PFSK-1 (cell line): ENCODE results near the gene ADAM19.

Source experiments
- POLR2AphosphoS5 ChIP-seq: IDR thresholded peaks from 2 replicates; pipeline ENCODE4 v1.6.1; 2012; ENCODE audit warnings: low read depth, mild to moderate bottlenecking, control low read depth, low read length, moderate library complexity
- SIN3A ChIP-seq: IDR thresholded peaks from 2 replicates; pipeline ENCODE4 v1.6.1; 2012; ENCODE audit warnings: mild to moderate bottlenecking, low read length, moderate library complexity, borderline replicate concordance; ENCODE audit not compliant: insufficient read depth
- TF ChIP-seq, protein P1 (sequence below), 2 experiments: IDR thresholded peaks; 2 replicates each; pipeline versions ENCODE4 v1.6.1 to v1.8.0; 2011 to 2012; ENCODE audit warnings: low read depth in 2 of 2, low read length in 2 of 2, control low read depth in 1 of 2, inconsistent platforms in 1 of 2, mild to moderate bottlenecking in 1 of 2, moderate library complexity in 1 of 2; ENCODE audit not compliant: insufficient read depth in 1 of 2

GRCh38 chr5:157594675-157595459, 19.3 kb upstream of the ADAM19 start:
- TF ChIP-seq POLR2AphosphoS5 (no peak), SIN3A (no peak)
- TF ChIP-seq, protein P1, sequence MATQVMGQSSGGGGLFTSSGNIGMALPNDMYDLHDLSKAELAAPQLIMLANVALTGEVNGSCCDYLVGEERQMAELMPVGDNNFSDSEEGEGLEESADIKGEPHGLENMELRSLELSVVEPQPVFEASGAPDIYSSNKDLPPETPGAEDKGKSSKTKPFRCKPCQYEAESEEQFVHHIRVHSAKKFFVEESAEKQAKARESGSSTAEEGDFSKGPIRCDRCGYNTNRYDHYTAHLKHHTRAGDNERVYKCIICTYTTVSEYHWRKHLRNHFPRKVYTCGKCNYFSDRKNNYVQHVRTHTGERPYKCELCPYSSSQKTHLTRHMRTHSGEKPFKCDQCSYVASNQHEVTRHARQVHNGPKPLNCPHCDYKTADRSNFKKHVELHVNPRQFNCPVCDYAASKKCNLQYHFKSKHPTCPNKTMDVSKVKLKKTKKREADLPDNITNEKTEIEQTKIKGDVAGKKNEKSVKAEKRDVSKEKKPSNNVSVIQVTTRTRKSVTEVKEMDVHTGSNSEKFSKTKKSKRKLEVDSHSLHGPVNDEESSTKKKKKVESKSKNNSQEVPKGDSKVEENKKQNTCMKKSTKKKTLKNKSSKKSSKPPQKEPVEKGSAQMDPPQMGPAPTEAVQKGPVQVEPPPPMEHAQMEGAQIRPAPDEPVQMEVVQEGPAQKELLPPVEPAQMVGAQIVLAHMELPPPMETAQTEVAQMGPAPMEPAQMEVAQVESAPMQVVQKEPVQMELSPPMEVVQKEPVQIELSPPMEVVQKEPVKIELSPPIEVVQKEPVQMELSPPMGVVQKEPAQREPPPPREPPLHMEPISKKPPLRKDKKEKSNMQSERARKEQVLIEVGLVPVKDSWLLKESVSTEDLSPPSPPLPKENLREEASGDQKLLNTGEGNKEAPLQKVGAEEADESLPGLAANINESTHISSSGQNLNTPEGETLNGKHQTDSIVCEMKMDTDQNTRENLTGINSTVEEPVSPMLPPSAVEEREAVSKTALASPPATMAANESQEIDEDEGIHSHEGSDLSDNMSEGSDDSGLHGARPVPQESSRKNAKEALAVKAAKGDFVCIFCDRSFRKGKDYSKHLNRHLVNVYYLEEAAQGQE (IDR thresholded peaks at IDR 0.05; ENCODE audit: insufficient read depth in 1 of 2, low read depth in 2 of 2, low read length in 2 of 2), result no peak
